Femur (tissue), 1 donor: Measurements from ENCODE around the gene TOP1.
A peak's percentile ranks its signal among the peaks of the same experiment; 100 is the strongest.

Source experiments
- DNase-seq: peaks from one replicate; pipeline ENCODE4 v3.0.0-alpha.2; 2017

The TOP1 gene

GRCh38 chr20:41170386-41171105 lies 141.9 kb downstream of the TOP1 start:
- DNase-seq: peak; percentile 13

- no peak for DNase-seq
These were observed 143.2 kb downstream of the TOP1 start for GRCh38 chr20:41171736-41172295.

DNA sequence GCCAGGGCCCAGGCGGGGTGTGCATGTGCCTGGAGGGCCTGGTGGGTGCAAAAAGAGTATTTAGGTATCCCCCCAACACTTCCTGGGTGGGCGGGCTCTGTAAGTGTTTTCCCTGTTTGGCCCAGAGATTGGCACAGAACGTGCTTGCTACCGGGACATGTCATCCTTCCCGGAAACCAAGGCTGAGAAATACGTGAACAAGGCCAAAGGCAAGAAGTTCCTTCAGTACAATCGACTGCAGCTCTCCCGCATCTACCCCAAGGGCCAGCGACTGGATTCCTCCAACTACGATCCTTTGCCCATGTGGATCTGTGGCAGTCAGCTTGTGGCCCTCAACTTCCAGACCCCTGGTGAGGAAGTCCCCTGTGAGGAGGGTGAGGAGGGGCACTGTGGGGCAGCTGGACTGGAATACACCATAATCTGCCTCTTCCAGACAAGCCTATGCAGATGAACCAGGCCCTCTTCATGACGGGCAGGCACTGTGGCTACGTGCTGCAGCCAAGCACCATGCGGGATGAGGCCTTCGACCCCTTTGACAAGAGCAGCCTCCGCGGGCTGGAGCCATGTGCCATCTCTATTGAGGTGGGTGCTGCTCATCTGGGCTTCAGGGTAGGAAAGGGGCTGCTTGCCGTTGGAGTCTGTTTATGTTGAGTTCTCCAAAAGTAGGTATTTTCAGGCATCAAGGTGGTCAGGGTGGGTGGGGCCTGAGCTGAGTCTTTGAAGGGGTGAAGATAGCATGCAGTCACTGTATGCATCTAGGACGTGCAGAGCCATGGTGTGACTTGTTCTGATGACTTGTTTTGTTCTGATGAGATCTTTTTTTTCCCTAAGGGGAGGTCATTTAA lies 143.9 kb downstream of the TOP1 start:
- peak; percentile 24 for DNase-seq

- peak; percentile 88 for DNase-seq
These were observed 144.6 kb downstream of the TOP1 start for GRCh38 chr20:41173161-41173721.

- DNase-seq: peak; percentile 15
These were observed 145.2 kb downstream of the TOP1 start for GRCh38 chr20:41173791-41174341.
